Measurements from ENCODE around the gene KRABD2. TPM values are rescaled to one million over a fixed set of nuclear protein-coding genes. Genes with fewer than 3 reads are reported as not detected.

KRABD2 gene

Other genes starting within 250 kb of the KRABD2 start
- gene PER1, start 224.3 kb downstream of the KRABD2 start, polyA plus RNA-seq (ENCODE audit: insufficient read length in 3 of 3): 10 to 100 TPM; 14.5 to 21.8 (median 21.2) TPM
- 100 to 1,000 TPM in 2 of 3 donors, 10 to 100 TPM in 1; 98.7 to 114 (median 102) TPM for gene VAMP2, start 213.8 kb downstream of the KRABD2 start, polyA plus RNA-seq (ENCODE audit: insufficient read length in 3 of 3)
- 10 to 100 TPM; 22.4 to 25.9 (median 23.5) TPM for gene TMEM107, start 200.3 kb downstream of the KRABD2 start, polyA plus RNA-seq (ENCODE audit: insufficient read length in 3 of 3)
- 1 to 10 TPM; 3.0 to 4.3 (median 3.7) TPM for gene BORCS6, start 186.5 kb downstream of the KRABD2 start, polyA plus RNA-seq (ENCODE audit: insufficient read length in 3 of 3)
- 10 to 100 TPM; 28.6 to 36.7 (median 33.0) TPM for gene AURKB, start 166.1 kb downstream of the KRABD2 start, polyA plus RNA-seq (ENCODE audit: insufficient read length in 3 of 3)
- 10 to 100 TPM; 18.9 to 24.9 (median 22.7) TPM for gene CTC1, start 128.6 kb downstream of the KRABD2 start, polyA plus RNA-seq (ENCODE audit: insufficient read length in 3 of 3)
- 10 to 100 TPM; 35.3 to 43.0 (median 38.9) TPM for gene PFAS, start 127.4 kb downstream of the KRABD2 start, polyA plus RNA-seq (ENCODE audit: insufficient read length in 3 of 3)
- gene RANGRF, start 88.0 kb downstream of the KRABD2 start, polyA plus RNA-seq (ENCODE audit: insufficient read length in 3 of 3): 10 to 100 TPM; 27.8 to 29.9 (median 28.7) TPM
- 1 to 10 TPM; 2.6 to 3.4 (median 3.2) TPM for gene SLC25A35, start 81.3 kb downstream of the KRABD2 start, polyA plus RNA-seq (ENCODE audit: insufficient read length in 3 of 3)
- gene ARHGEF15, start 66.5 kb downstream of the KRABD2 start, polyA plus RNA-seq (ENCODE audit: insufficient read length in 3 of 3): 10 to 100 TPM; 14.2 to 21.9 (median 15.1) TPM
- not detected for gene ODF4, start 36.9 kb downstream of the KRABD2 start, polyA plus RNA-seq (ENCODE audit: insufficient read length in 3 of 3)
- 1,000 to 10,000 TPM; 3,518 to 3,658 (median 3,532) TPM for gene RPL26, start 6.5 kb upstream of the KRABD2 start, polyA plus RNA-seq (ENCODE audit: insufficient read length in 3 of 3)
- under 1 TPM in 2 of 3 donors, not detected in 1; 0.04 to 0.06 TPM for gene RNF222, start 21.1 kb upstream of the KRABD2 start, polyA plus RNA-seq (ENCODE audit: insufficient read length in 3 of 3)
- 10 to 100 TPM; 44.9 to 54.6 (median 45.9) TPM for gene NDEL1, start 59.2 kb upstream of the KRABD2 start, polyA plus RNA-seq (ENCODE audit: insufficient read length in 3 of 3)

Measured in right renal cortex interstitium (tissue), 3 donors.